Measurements from ENCODE around the gene KDM6A.
"Not testable (repeated sequence)": the region's sequence is repeated elsewhere in the genome, so short reads cannot be mapped to it uniquely, and the experiment has no call there.

The KDM6A gene

GRCh38 chrX:44948406-44948805, 75.4 kb downstream of the KDM6A start:
- no peaks in the 10 kb centered on the region for H3K36me3 ChIP-seq (ENCODE audit: insufficient read depth, low read length)
- no peak overlapping the region for H3K9ac ChIP-seq (ENCODE audit: low read depth, low read length)
- H3K4me3 ChIP-seq (ENCODE audit: low read length) = no peak overlapping the region
- no peaks in the 10 kb centered on the region for H3K9me3 ChIP-seq (ENCODE audit: insufficient read depth, low read depth, low read length)
- 83% methylated on average over 2 of the region's 2 CpGs for WGBS
- H3K4me1 ChIP-seq (ENCODE audit: insufficient read depth, low read length) = peaks cover 21% of the 10 kb centered on the region; the same call in 1 of the 2 replicates
- no peaks in the 10 kb centered on the region for H3K27me3 ChIP-seq (ENCODE audit: insufficient read depth, low read length)
- no peak overlapping the region for H3K27ac ChIP-seq (ENCODE audit: low read depth, low read length)

GRCh38 chrX:44949125-44949524, 76.1 kb downstream of the KDM6A start:
- 85% methylated on average over 7 of the region's 8 CpGs for WGBS
- Histone ChIP-seq H3K9ac (ENCODE audit: low read depth, low read length) (no peak overlapping the region), H3K4me1 (ENCODE audit: insufficient read depth, low read length) (peaks cover 21% of the 10 kb centered on the region; the same call in 1 of the 2 replicates), H3K27me3 (ENCODE audit: insufficient read depth, low read length) (no peaks in the 10 kb centered on the region), H3K27ac (ENCODE audit: low read depth, low read length) (peak overlapping the region; percentile 97; the same call in 1 of the 2 replicates), H3K9me3 (ENCODE audit: insufficient read depth, low read depth, low read length) (no peaks in the 10 kb centered on the region), H3K36me3 (ENCODE audit: insufficient read depth, low read length) (no peaks in the 10 kb centered on the region), H3K4me3 (ENCODE audit: low read length) (no peak overlapping the region)

GRCh38 chrX:44950471-44951366, 77.7 kb downstream of the KDM6A start:
- Histone ChIP-seq H3K4me1 (ENCODE audit: insufficient read depth, low read length) (peaks cover 27% of the 10 kb centered on the region; the same call in 1 of the 2 replicates), H3K4me3 (ENCODE audit: low read length) (peak overlapping the region; percentile 64), H3K27ac (ENCODE audit: low read depth, low read length) (peak overlapping the region; percentile 97), H3K9ac (ENCODE audit: low read depth, low read length) (peak overlapping the region; percentile 92)
- 8% methylated on average over 8 of the region's 9 CpGs for WGBS
- H3K36me3 ChIP-seq (ENCODE audit: insufficient read depth, low read length); H3K27me3 ChIP-seq (ENCODE audit: insufficient read depth, low read length); H3K9me3 ChIP-seq (ENCODE audit: insufficient read depth, low read depth, low read length): not testable (repeated sequence)

GRCh38 chrX:44951572-44952067, 78.6 kb downstream of the KDM6A start:
- Histone ChIP-seq H3K9me3 (ENCODE audit: insufficient read depth, low read depth, low read length) (no peaks in the 10 kb centered on the region), H3K4me3 (ENCODE audit: low read length) (peak overlapping the region; percentile 64), H3K9ac (ENCODE audit: low read depth, low read length) (peak overlapping the region; percentile 92)

GRCh38 chrX:44952329-44953027, 79.5 kb downstream of the KDM6A start:
- no peaks in the 10 kb centered on the region for H3K36me3 ChIP-seq (ENCODE audit: insufficient read depth, low read length)
- peak overlapping the region; percentile 40; the same call in 1 of the 2 replicates for H3K9ac ChIP-seq (ENCODE audit: low read depth, low read length)
- no peaks in the 10 kb centered on the region for H3K9me3 ChIP-seq (ENCODE audit: insufficient read depth, low read depth, low read length)
- WGBS = 80% methylated on average over 19 of the region's 19 CpGs
- H3K4me3 ChIP-seq (ENCODE audit: low read length) = peak overlapping the region; percentile 64
- H3K27ac ChIP-seq (ENCODE audit: low read depth, low read length) = no peak overlapping the region
- H3K4me1 ChIP-seq (ENCODE audit: insufficient read depth, low read length) = peaks cover 27% of the 10 kb centered on the region; the same call in 1 of the 2 replicates
- no peaks in the 10 kb centered on the region for H3K27me3 ChIP-seq (ENCODE audit: insufficient read depth, low read length)

More at GRCh38 chrX:44951572-44952067, 78.6 kb downstream of the KDM6A start:
- H3K4me1 ChIP-seq (ENCODE audit: insufficient read depth, low read length) = peaks cover 27% of the 10 kb centered on the region; the same call in 1 of the 2 replicates
- H3K36me3 ChIP-seq (ENCODE audit: insufficient read depth, low read length) = no peaks in the 10 kb centered on the region
- peak overlapping the region; percentile 80 for H3K27ac ChIP-seq (ENCODE audit: low read depth, low read length)
- 34% methylated on average over 2 of the region's 2 CpGs for WGBS
- no peaks in the 10 kb centered on the region for H3K27me3 ChIP-seq (ENCODE audit: insufficient read depth, low read length)

- H3K27ac ChIP-seq (ENCODE audit: low read depth, low read length) = no peak overlapping the region
- H3K4me3 ChIP-seq (ENCODE audit: low read length) = peak overlapping the region; percentile 64
- no peaks in the 10 kb centered on the region for H3K36me3 ChIP-seq (ENCODE audit: insufficient read depth, low read length)
- WGBS = 50% methylated on average over 9 of the region's 11 CpGs
- no peaks in the 10 kb centered on the region for H3K27me3 ChIP-seq (ENCODE audit: insufficient read depth, low read length)
- H3K9ac ChIP-seq (ENCODE audit: low read depth, low read length) = no peak overlapping the region
- H3K4me1 ChIP-seq (ENCODE audit: insufficient read depth, low read length) = peaks cover 19% of the 10 kb centered on the region; the same call in 1 of the 2 replicates
- no peaks in the 10 kb centered on the region for H3K9me3 ChIP-seq (ENCODE audit: insufficient read depth, low read depth, low read length)
Observed at GRCh38 chrX:44953734-44954502, 80.9 kb downstream of the KDM6A start.

GRCh38 chrX:44954562-44954961, 81.6 kb downstream of the KDM6A start:
- no peaks in the 10 kb centered on the region for H3K36me3 ChIP-seq (ENCODE audit: insufficient read depth, low read length)
- H3K27me3 ChIP-seq (ENCODE audit: insufficient read depth, low read length) = no peaks in the 10 kb centered on the region
- no peaks in the 10 kb centered on the region for H3K9me3 ChIP-seq (ENCODE audit: insufficient read depth, low read depth, low read length)
- no peak overlapping the region for H3K27ac ChIP-seq (ENCODE audit: low read depth, low read length)
- peaks cover 15% of the 10 kb centered on the region; the same call in 1 of the 2 replicates for H3K4me1 ChIP-seq (ENCODE audit: insufficient read depth, low read length)
- 64% methylated on average over 3 of the region's 3 CpGs for WGBS
- H3K9ac ChIP-seq (ENCODE audit: low read depth, low read length) = no peak overlapping the region
- H3K4me3 ChIP-seq (ENCODE audit: low read length) = peak overlapping the region; percentile 35

GRCh38 chrX:44957848-44958247, 84.9 kb downstream of the KDM6A start:
- Histone ChIP-seq H3K4me1 (ENCODE audit: insufficient read depth, low read length) (peaks cover 6% of the 10 kb centered on the region; the same call in 1 of the 2 replicates), H3K27me3 (ENCODE audit: insufficient read depth, low read length) (no peaks in the 10 kb centered on the region), H3K27ac (ENCODE audit: low read depth, low read length) (no peak overlapping the region), H3K9me3 (ENCODE audit: insufficient read depth, low read depth, low read length) (no peaks in the 10 kb centered on the region), H3K36me3 (ENCODE audit: insufficient read depth, low read length) (peaks cover 20% of the 10 kb centered on the region), H3K4me3 (ENCODE audit: low read length) (no peak overlapping the region), H3K9ac (ENCODE audit: low read depth, low read length) (no peak overlapping the region)
- WGBS = 87% methylated on average over 2 of the region's 2 CpGs

GRCh38 chrX:44958480-44958879, 85.5 kb downstream of the KDM6A start:
- no CpG with 5 or more reads among the region's 1 CpG for WGBS
- Histone ChIP-seq H3K9me3 (ENCODE audit: insufficient read depth, low read depth, low read length) (no peaks in the 10 kb centered on the region), H3K4me3 (ENCODE audit: low read length) (no peak overlapping the region), H3K36me3 (ENCODE audit: insufficient read depth, low read length) (peaks cover 26% of the 10 kb centered on the region), H3K9ac (ENCODE audit: low read depth, low read length) (no peak overlapping the region), H3K27ac (ENCODE audit: low read depth, low read length) (no peak overlapping the region), H3K27me3 (ENCODE audit: insufficient read depth, low read length) (no peaks in the 10 kb centered on the region), H3K4me1 (ENCODE audit: insufficient read depth, low read length) (peaks cover 6% of the 10 kb centered on the region; the same call in 1 of the 2 replicates)

GRCh38 chrX:44961817-44962607, 89.0 kb downstream of the KDM6A start:
- WGBS = 99% methylated on average over 4 of the region's 6 CpGs
- Histone ChIP-seq H3K27ac (ENCODE audit: low read depth, low read length) (no peak overlapping the region), H3K4me3 (ENCODE audit: low read length) (no peak overlapping the region), H3K4me1 (ENCODE audit: insufficient read depth, low read length) (no peaks in the 10 kb centered on the region; the same call in 1 of the 2 replicates), H3K9ac (ENCODE audit: low read depth, low read length) (no peak overlapping the region), H3K36me3 (ENCODE audit: insufficient read depth, low read length) (peaks cover 50% of the 10 kb centered on the region), H3K27me3 (ENCODE audit: insufficient read depth, low read length) (no peaks in the 10 kb centered on the region), H3K9me3 (ENCODE audit: insufficient read depth, low read depth, low read length) (no peaks in the 10 kb centered on the region)
